HG03558 (cell line): ENCODE measurements around the gene ZNF667.
A peak's percentile ranks its signal among the peaks of the same experiment; 100 is the strongest.

Source experiments
- ATAC-seq: cut with Tn5 transposase; IDR thresholded peaks from one replicate; pipeline ENCODE4 v1.9.1; 2021; ENCODE audit warnings: moderate number of reproducible peaks; ENCODE audit not compliant: unreplicated experiment; ENCODE audit errors: extremely low read depth

ZNF667 gene

DNA sequence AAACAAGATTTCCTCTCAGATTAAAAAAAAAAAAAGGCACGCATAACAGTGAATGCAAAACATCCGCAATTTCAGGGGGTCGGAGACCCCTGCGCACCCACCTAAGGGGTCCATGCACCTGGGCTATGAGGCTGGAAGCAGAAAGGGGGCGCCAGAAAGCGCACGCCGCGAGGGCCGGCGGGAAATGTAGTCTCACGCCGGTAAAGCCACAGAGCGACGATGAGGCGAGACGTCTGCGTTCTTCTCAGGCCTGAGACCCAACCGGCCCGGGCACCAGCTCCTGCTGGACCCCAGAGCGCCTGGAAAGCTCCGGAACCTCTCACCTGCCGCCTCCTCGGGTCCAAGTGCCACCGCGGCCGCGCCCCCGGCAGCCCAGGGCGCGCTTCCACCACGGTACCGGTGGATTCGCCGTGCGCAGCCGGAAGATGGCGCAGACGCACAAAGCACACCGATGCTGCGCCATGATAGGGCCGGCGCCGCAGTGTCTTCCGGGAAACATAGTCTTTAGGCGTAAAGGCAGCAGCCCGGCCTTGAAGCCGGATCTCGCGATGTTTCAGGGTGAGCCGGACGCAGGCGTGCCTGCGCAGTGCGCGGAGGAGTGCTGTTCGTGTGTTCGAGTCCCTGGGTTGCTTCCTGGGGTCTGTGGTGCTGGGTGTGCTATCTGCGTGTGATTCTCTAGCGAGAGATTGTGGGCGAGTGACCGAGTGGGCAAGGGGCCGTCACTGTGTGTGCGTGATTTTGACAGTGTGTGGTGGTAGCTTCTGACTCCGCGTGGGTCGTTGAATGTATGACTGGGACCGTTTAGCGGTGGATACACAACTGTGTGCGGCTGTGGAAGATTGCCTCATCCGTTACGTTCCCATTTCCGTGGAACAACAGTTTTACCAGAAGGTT, 83.8 kb downstream of the ZNF667 start, which contains the start of gene ZNF582:
TSS of gene ZNF582 (minus strand) at position 416 of the 894 bp plus-strand sequence. CDS start 1,782 bp downstream, outside the sequence.
- ATAC-seq, result peak; percentile 62
